Smooth muscle cell (in vitro differentiated cells): ENCODE results near the gene TRNP1. TPM values are rescaled to one million over a fixed set of nuclear protein-coding genes. Genes with fewer than 3 reads are reported as not detected.

Source experiments
- DNase-seq: peaks from one replicate; lab custom pipeline; 2025; ENCODE audit not compliant: unreplicated experiment; lab: John Stamatoyannopoulos, UW
- H2AFZ ChIP-seq: fragments of 200-600 bp; sonication (generic); 2 replicates; pipeline ENCODE4 v1.6.0; 2016; ENCODE audit warnings: antibody characterized with exemption, low read depth, mild to moderate bottlenecking
- H3F3A ChIP-seq: fragments of 200-600 bp; sonication (generic); 2 replicates; pipeline ENCODE4 v1.6.0; 2017; ENCODE audit warnings: antibody characterized with exemption, low read depth
- H3K27ac ChIP-seq: fragments of 200-600 bp; sonication (generic); 2 replicates; pipeline ENCODE4 v1.5.1; 2016; ENCODE audit warnings: low read depth, mild to moderate bottlenecking
- H3K27me3 ChIP-seq: fragments of 200-600 bp; sonication (generic); 2 replicates; pipeline ENCODE4 v1.6.1; 2016; ENCODE audit warnings: low read depth, mild to moderate bottlenecking
- H3K36me3 ChIP-seq: fragments of 200-600 bp; sonication (generic); 2 replicates; pipeline ENCODE4 v1.5.1; 2016; ENCODE audit warnings: low read depth
- H3K4me1 ChIP-seq: fragments of 200-600 bp; sonication (generic); 2 replicates; pipeline ENCODE4 v1.5.1; 2016; ENCODE audit warnings: low read depth
- H3K4me2 ChIP-seq: fragments of 200-600 bp; sonication (generic); 2 replicates; pipeline ENCODE4 v1.6.0; 2016; ENCODE audit warnings: mild to moderate bottlenecking
- H3K4me3 ChIP-seq: fragments of 200-600 bp; sonication (generic); 2 replicates; pipeline ENCODE4 v1.5.1; 2016; ENCODE audit warnings: mild to moderate bottlenecking
- H3K79me2 ChIP-seq: fragments of 200-600 bp; sonication (generic); 2 replicates; pipeline ENCODE4 v1.6.0; 2016; ENCODE audit warnings: low read depth, mild to moderate bottlenecking
- H3K9ac ChIP-seq: fragments of 200-600 bp; sonication (generic); 2 replicates; pipeline ENCODE4 v1.6.0; 2016; ENCODE audit warnings: low read depth
- H3K9me3 ChIP-seq: fragments of 200-600 bp; sonication (generic); replicated peaks from 2 replicates; pipeline ENCODE4 v1.5.1; 2016; ENCODE audit warnings: low read depth
- H4K20me1 ChIP-seq: fragments of 200-600 bp; sonication (generic); 2 replicates; pipeline ENCODE4 v1.6.0; 2016; ENCODE audit warnings: low read depth
- WGBS: methylation state at CpG from one replicate; pipeline ENCODE4 v1.1.7; 2016; ENCODE audit warnings: low lambda C conversion rate; 5-methylcytosine and 5-hydroxymethylcytosine counted together
- polyA plus RNA-seq: library from polyadenylated mRNA; unstranded; fragments of >200 nt; fragmentation: Nextera tagmentation; extraction: Ambion mirVana; gene quantifications from 2 replicates; pipeline ENCODE4 v1.2.1, GENCODE V29; 2016
- total RNA-seq: library from RNA; depleted of rRNA; stranded (reverse); fragments of >200 nt; gene quantifications from 2 replicates; pipeline ENCODE4 v1.2.3, GENCODE V29; 2014
- TF ChIP-seq, protein P1 (sequence below): fragments of 200-600 bp; sonication (generic); IDR thresholded peaks from 2 replicates; pipeline ENCODE4 v1.5.1; 2017; ENCODE audit warnings: borderline replicate concordance, mild to moderate bottlenecking, antibody characterized with exemption; ENCODE audit not compliant: insufficient read depth, poor library complexity, severe bottlenecking

TRNP1 gene
- total and polyA plus RNA-seq, 2 experiments from 2014 or later: 4.4 to 18.6 TPM

DNA sequence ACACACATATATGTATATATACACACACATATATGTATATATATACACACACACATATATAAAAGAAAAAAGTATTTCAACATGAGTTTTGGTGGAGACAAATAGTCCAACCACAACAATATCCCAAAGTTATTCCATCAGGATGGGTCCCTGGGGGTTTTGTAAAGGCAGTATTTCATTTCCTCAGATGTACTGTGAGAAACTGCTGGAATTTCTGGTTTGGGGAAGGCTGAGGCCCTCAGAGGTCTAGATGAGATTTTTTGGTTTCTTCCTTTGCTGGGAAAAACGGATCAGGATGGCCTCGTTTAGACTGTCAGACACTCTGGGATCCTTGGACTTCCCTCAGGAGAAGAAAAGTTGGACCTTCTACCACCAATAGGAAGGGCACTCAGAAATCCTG lies 55.6 kb downstream of the TRNP1 start:
- 91% methylated on average over 2 of the region's 2 CpGs for WGBS
- H4K20me1 ChIP-seq: no peaks in the 10 kb centered on the region

DNA sequence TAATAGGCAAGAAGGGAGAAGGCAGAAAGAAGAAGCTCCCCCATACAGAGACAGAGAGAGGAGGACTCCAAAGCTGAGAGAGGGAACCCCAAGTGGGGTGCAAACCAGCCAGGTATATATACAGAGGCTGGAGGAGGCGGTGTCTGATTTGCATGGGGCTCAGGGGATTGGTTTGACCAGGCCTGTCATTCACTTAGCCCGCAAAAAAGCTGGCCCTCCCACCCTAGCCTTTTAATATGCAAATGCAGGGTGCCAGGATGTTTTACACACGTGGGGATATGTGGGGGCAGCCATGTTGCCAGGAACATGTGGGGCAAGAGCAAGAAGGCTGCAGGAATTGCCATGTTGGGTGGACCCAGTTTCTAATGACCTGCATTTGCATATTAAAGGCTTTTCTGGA lies 56.1 kb downstream of the TRNP1 start:
- Histone ChIP-seq H3K4me1 (no peaks in the 10 kb centered on the region), H4K20me1 (no peaks in the 10 kb centered on the region), H3K27me3 (no peaks in the 10 kb centered on the region), H3K79me2 (no peaks in the 10 kb centered on the region), H3K9me3 (no peaks in the 10 kb centered on the region), H3K27ac (no peak overlapping the region), H3K9ac (no peak overlapping the region), H3K36me3 (no peaks in the 10 kb centered on the region), H3K4me3 (no peak overlapping the region), H3F3A (no peaks in the 10 kb centered on the region), H2AFZ (no peak overlapping the region), H3K4me2 (no peak overlapping the region)
- DNase-seq: no peak
- 59% methylated on average over 3 of the region's 3 CpGs for WGBS
- TF ChIP-seq, protein P1, sequence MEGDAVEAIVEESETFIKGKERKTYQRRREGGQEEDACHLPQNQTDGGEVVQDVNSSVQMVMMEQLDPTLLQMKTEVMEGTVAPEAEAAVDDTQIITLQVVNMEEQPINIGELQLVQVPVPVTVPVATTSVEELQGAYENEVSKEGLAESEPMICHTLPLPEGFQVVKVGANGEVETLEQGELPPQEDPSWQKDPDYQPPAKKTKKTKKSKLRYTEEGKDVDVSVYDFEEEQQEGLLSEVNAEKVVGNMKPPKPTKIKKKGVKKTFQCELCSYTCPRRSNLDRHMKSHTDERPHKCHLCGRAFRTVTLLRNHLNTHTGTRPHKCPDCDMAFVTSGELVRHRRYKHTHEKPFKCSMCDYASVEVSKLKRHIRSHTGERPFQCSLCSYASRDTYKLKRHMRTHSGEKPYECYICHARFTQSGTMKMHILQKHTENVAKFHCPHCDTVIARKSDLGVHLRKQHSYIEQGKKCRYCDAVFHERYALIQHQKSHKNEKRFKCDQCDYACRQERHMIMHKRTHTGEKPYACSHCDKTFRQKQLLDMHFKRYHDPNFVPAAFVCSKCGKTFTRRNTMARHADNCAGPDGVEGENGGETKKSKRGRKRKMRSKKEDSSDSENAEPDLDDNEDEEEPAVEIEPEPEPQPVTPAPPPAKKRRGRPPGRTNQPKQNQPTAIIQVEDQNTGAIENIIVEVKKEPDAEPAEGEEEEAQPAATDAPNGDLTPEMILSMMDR: no peak

More for the DNA sequence above, 55.6 kb downstream of the TRNP1 start:
- Histone ChIP-seq H3K9me3 (no peaks in the 10 kb centered on the region), H3K9ac (no peak overlapping the region), H2AFZ (no peak overlapping the region), H3K27me3 (no peaks in the 10 kb centered on the region), H3K4me3 (no peak overlapping the region), H3K4me2 (no peak overlapping the region), H3K79me2 (no peaks in the 10 kb centered on the region), H3K4me1 (no peaks in the 10 kb centered on the region), H3K36me3 (no peaks in the 10 kb centered on the region), H3K27ac (no peak overlapping the region), H3F3A (no peaks in the 10 kb centered on the region)
- TF ChIP-seq, protein P1: no peak
- no peak for DNase-seq

Other genes with a start within 250 kb of the TRNP1 start
- 9.9 and 13.8 TPM in 2 replicates for gene PIGV, start 205.7 kb upstream of the TRNP1 start, total RNA-seq
- gene PIGV, start 205.7 kb upstream of the TRNP1 start, polyA plus RNA-seq: 8.7 and 9.4 TPM in 2 replicates
- 16.7 and 52.5 TPM in 2 replicates for gene ZDHHC18, start 167.0 kb upstream of the TRNP1 start, total RNA-seq
- gene ZDHHC18, start 167.0 kb upstream of the TRNP1 start, polyA plus RNA-seq: 20.3 and 20.8 TPM in 2 replicates
- gene SFN, start 130.5 kb upstream of the TRNP1 start, total RNA-seq: 62.8 and 110 TPM in 2 replicates
- gene SFN, start 130.5 kb upstream of the TRNP1 start, polyA plus RNA-seq: 112 and 320 TPM in 2 replicates
- 7.3 and 13.3 TPM in 2 replicates for gene GPN2, start 103.4 kb upstream of the TRNP1 start, total RNA-seq
- 29.4 and 36.3 TPM in 2 replicates for gene GPN2, start 103.4 kb upstream of the TRNP1 start, polyA plus RNA-seq
- gene GPATCH3, start 93.2 kb upstream of the TRNP1 start, total RNA-seq: 5.6 and 7.1 TPM in 2 replicates
- gene GPATCH3, start 93.2 kb upstream of the TRNP1 start, polyA plus RNA-seq: 17.4 and 23.6 TPM in 2 replicates
- not detected in 2 replicates for gene NR0B2, start 79.7 kb upstream of the TRNP1 start, total RNA-seq
- not detected in 2 replicates for gene NR0B2, start 79.7 kb upstream of the TRNP1 start, polyA plus RNA-seq
- 23.9 and 29.3 TPM in 2 replicates for gene NUDC, start 71.9 kb upstream of the TRNP1 start, total RNA-seq
- 122 and 131 TPM in 2 replicates for gene NUDC, start 71.9 kb upstream of the TRNP1 start, polyA plus RNA-seq
- gene KDF1, start 33.2 kb upstream of the TRNP1 start, total RNA-seq: 2.5 and 2.7 TPM in 2 replicates
- gene KDF1, start 33.2 kb upstream of the TRNP1 start, polyA plus RNA-seq: 0.96 and 10.0 TPM in 2 replicates
- 8.5 and 11.0 TPM in 2 replicates for gene TENT5B, start 19.2 kb downstream of the TRNP1 start, total RNA-seq
- 12.7 and 24.8 TPM in 2 replicates for gene TENT5B, start 19.2 kb downstream of the TRNP1 start, polyA plus RNA-seq
- 16.5 and 20.7 TPM in 2 replicates for gene SLC9A1, start 161.4 kb downstream of the TRNP1 start, total RNA-seq
- gene SLC9A1, start 161.4 kb downstream of the TRNP1 start, polyA plus RNA-seq: 37.4 and 59.5 TPM in 2 replicates
- gene WDTC1, start 240.9 kb downstream of the TRNP1 start, total RNA-seq: 10.3 and 10.8 TPM in 2 replicates
- 5.4 and 5.8 TPM in 2 replicates for gene WDTC1, start 240.9 kb downstream of the TRNP1 start, polyA plus RNA-seq